Stimulated activated CD4-positive, alpha-beta T cell treated with anti-CD3 and anti-CD28 coated beads, Interleukin-12 subunit alpha, Interleukin-12 subunit beta, amount 100 ng/mL, for 4 hours (primary cell): ENCODE measurements around the gene PLA2G12A.

Experiments
- DNase-seq: peaks from one replicate; pipeline ENCODE4 v3.0.0-alpha.2; 2020

Gene PLA2G12A

GRCh38 chr4:109675843-109676242 lies 54.0 kb downstream of the PLA2G12A start:
- no peak for DNase-seq

GRCh38 chr4:109675181-109675580 lies 54.7 kb downstream of the PLA2G12A start:
- DNase-seq: no peak

GRCh38 chr4:109673303-109673702 lies 56.6 kb downstream of the PLA2G12A start:
- DNase-seq: no peak

GRCh38 chr4:109672169-109672930 lies 57.5 kb downstream of the PLA2G12A start:
- no peak for DNase-seq

- no peak for DNase-seq
Observed at GRCh38 chr4:109671350-109671749, 58.5 kb downstream of the PLA2G12A start.

GRCh38 chr4:109665783-109666485 lies 63.9 kb downstream of the PLA2G12A start:
- DNase-seq: no peak

GRCh38 chr4:109662771-109663170 lies 67.1 kb downstream of the PLA2G12A start:
- no peak for DNase-seq

- DNase-seq: no peak
Observed at GRCh38 chr4:109662116-109662515, 67.8 kb downstream of the PLA2G12A start.
